Ishikawa (cell line): ENCODE data around the gene ZNF428.
A peak's percentile ranks its signal among the peaks of the same experiment; 100 is the strongest.

Experiments
- CEBPB ChIP-seq: IDR thresholded peaks from 2 replicates; pipeline ENCODE4 v1.6.1; 2012
- CREB1 ChIP-seq: IDR thresholded peaks from 2 replicates; pipeline ENCODE4 v1.6.1; 2012; ENCODE audit warnings: low read depth
- EGR1 ChIP-seq: IDR thresholded peaks from 2 replicates; pipeline ENCODE4 v1.6.1; 2012
- EP300 ChIP-seq: IDR thresholded peaks from 2 replicates; pipeline ENCODE4 v1.6.1; 2012; ENCODE audit warnings: borderline replicate concordance
- FOXM1 ChIP-seq: IDR thresholded peaks from 2 replicates; pipeline ENCODE4 v1.6.1; 2012; ENCODE audit warnings: low read depth, borderline replicate concordance
- NFIC ChIP-seq: IDR thresholded peaks from 2 replicates; pipeline ENCODE4 v1.6.1; 2012
- RAD21 ChIP-seq: IDR thresholded peaks from 2 replicates; pipeline ENCODE4 v1.6.1; 2012; ENCODE audit warnings: low read depth
- TAF1 ChIP-seq: IDR thresholded peaks from 2 replicates; pipeline ENCODE4 v1.6.1; 2012; ENCODE audit warnings: low read depth, mild to moderate bottlenecking
- TCF12 ChIP-seq: IDR thresholded peaks from 2 replicates; pipeline ENCODE4 v1.6.1; 2012; ENCODE audit warnings: low read depth
- TEAD4 ChIP-seq: IDR thresholded peaks from 2 replicates; pipeline ENCODE4 v1.6.1; 2012
- YY1 ChIP-seq: IDR thresholded peaks from 2 replicates; pipeline ENCODE4 v1.6.1; 2012; ENCODE audit warnings: low read depth
- ZBTB7A ChIP-seq: IDR thresholded peaks from 2 replicates; pipeline ENCODE4 v1.6.1; 2012; ENCODE audit warnings: low read depth
- TF ChIP-seq, protein P1 (sequence below): IDR thresholded peaks from 2 replicates; pipeline ENCODE4 v1.6.1; 2012
- TF ChIP-seq, protein P2 (sequence below): IDR thresholded peaks from 2 replicates; pipeline ENCODE4 v1.6.1; 2012; ENCODE audit warnings: low read depth, mild to moderate bottlenecking
- TF ChIP-seq, protein P3 (sequence below): IDR thresholded peaks from 2 replicates; pipeline ENCODE4 v1.6.1; 2012

ZNF428 gene

DNA sequence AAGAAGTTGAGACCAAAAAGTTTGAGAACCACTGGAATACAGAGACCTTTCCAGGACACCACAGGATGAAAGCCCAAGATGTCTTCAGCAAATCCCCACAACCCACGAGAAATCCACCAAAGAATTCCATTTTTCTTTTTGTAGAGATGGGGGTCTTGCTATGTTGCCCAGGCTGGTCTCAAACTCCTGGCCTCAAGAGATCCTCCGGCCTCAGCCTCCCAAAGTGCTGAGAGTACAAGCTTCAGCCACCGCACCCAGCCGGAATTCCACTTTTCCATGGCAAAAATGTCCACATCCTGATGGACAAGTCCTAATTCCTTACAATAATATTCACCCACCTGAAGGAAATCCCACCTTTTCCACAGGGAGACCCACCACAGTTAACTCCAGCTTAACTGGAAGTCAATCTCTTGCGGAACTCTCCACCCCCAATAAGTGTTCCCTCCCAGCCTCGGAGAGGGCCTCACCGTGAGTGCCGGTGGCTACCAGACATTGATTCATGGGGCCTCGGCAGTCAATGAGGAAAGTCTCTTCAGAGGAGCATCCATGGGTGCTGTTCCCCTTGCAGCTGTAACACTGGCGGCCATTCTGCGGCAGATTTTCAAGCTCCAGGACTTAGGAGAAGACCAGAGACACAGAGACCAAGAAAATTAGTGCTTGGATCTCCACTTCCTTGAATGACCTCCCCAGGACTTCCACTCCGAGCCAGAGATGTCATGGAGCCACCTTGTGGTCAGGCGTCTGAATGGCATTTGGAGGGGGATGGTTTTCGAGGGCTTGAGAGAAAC is 32.5 kb upstream of the ZNF428 start:
- no peak for TF ChIP-seq TCF12
- no peak for TF ChIP-seq FOXM1
- no peak for TF ChIP-seq ZBTB7A
- TF ChIP-seq, protein P1, sequence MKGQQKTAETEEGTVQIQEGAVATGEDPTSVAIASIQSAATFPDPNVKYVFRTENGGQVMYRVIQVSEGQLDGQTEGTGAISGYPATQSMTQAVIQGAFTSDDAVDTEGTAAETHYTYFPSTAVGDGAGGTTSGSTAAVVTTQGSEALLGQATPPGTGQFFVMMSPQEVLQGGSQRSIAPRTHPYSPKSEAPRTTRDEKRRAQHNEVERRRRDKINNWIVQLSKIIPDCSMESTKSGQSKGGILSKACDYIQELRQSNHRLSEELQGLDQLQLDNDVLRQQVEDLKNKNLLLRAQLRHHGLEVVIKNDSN, result no peak
- peak; percentile 89 for TF ChIP-seq RAD21
- TF ChIP-seq, protein P2, sequence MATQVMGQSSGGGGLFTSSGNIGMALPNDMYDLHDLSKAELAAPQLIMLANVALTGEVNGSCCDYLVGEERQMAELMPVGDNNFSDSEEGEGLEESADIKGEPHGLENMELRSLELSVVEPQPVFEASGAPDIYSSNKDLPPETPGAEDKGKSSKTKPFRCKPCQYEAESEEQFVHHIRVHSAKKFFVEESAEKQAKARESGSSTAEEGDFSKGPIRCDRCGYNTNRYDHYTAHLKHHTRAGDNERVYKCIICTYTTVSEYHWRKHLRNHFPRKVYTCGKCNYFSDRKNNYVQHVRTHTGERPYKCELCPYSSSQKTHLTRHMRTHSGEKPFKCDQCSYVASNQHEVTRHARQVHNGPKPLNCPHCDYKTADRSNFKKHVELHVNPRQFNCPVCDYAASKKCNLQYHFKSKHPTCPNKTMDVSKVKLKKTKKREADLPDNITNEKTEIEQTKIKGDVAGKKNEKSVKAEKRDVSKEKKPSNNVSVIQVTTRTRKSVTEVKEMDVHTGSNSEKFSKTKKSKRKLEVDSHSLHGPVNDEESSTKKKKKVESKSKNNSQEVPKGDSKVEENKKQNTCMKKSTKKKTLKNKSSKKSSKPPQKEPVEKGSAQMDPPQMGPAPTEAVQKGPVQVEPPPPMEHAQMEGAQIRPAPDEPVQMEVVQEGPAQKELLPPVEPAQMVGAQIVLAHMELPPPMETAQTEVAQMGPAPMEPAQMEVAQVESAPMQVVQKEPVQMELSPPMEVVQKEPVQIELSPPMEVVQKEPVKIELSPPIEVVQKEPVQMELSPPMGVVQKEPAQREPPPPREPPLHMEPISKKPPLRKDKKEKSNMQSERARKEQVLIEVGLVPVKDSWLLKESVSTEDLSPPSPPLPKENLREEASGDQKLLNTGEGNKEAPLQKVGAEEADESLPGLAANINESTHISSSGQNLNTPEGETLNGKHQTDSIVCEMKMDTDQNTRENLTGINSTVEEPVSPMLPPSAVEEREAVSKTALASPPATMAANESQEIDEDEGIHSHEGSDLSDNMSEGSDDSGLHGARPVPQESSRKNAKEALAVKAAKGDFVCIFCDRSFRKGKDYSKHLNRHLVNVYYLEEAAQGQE, result no peak
- TF ChIP-seq EGR1, result no peak

DNA sequence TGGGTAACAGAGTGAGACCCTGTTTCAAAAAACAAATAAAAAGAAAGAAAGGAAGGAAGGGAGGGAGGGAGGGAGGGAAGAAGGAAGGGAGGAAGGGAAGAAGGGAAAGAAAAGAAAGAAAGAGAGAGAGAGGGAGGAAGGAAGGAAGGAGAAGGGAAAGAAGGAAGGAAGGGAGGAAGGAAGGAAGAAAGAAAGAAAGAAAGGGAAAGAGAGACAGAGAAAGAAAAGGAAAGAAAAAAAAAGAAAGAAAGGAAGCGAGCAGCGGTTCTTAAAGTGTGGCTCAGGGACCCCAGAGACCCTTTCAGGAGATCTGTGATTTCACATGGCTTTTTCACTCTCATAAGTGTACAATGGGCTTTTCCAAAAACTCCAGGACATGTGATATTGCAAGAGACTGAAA is 30.1 kb upstream of the ZNF428 start:
- TF ChIP-seq EP300, result no peak
- TF ChIP-seq YY1, result no peak
- TF ChIP-seq FOXM1, result no peak
- TF ChIP-seq RAD21, result no peak
- TF ChIP-seq TEAD4, result no peak
- no peak for TF ChIP-seq TAF1
- TF ChIP-seq, protein P2, result no peak
- no peak for TF ChIP-seq NFIC
- TF ChIP-seq CREB1, result no peak
- TF ChIP-seq, protein P1, result no peak
- TF ChIP-seq, protein P3, sequence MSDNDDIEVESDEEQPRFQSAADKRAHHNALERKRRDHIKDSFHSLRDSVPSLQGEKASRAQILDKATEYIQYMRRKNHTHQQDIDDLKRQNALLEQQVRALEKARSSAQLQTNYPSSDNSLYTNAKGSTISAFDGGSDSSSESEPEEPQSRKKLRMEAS, result no peak
- TF ChIP-seq ZBTB7A, result no peak
- TF ChIP-seq TCF12, result no peak
- no peak for TF ChIP-seq CEBPB
- TF ChIP-seq EGR1, result no peak

DNA sequence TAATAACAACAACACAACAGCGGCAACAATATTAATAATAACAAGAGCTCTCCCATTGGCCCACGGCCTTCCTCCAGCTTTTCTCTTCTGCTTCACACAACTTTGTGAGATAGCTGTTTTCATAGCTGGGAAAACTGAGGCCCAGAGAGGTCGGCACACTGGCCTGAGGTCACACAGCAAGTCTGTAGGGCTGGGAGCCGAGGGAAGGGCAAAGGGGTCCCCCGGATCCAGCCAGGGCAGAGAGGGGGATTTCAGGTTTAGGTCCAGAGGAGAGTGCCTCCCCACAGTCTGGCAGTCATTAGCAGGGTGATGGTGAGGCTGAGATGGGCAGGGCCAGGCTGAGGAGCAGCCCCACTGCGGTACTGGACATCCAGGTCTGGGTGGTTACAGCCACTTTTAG is 29.2 kb upstream of the ZNF428 start:
- TF ChIP-seq YY1 (no peak), CREB1 (no peak), NFIC (no peak), TAF1 (no peak), ZBTB7A (no peak), RAD21 (no peak), TCF12 (no peak)
- TF ChIP-seq, protein P2, result no peak
- TF ChIP-seq, protein P3, result no peak

DNA sequence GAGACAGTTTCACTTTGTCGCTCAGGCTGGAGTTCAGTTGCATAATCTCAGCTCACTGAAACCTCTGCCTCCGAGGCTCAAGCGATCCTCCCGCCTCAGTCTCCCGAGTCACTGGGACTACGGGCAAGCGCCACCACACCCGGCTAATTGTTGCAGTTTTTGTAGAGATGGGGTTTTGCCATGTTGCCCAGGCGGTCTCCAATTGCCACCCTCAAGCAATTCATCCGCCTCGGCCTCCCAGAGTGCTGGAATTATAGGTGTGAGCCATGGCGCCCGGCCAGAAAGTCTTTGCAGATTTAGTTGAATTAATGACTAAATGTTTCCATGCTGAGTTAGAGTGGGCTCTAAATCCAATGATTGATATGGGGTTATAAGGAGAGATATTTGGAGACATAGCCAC is 24.8 kb upstream of the ZNF428 start:
- TF ChIP-seq RAD21 (no peak), TCF12 (no peak), NFIC (no peak), CEBPB (no peak), FOXM1 (no peak)

DNA sequence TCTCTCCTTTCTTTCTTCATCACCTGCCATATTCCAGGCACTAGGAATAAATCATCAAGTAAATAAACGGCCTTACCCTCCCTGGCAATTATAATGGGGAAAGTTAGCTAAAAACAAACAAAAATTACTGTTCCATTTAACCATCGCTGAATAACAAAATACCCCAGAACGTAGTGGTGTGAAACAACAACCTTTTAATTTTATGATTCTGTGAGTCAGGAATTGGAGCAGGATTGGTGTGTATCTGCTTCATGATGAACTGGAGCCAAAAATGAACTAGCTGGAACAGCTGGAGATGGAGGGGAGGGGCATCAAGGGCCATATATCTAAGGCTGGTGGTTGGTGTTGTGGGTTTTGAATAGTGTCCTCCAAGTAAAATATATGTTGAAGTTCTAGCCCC is 23.9 kb upstream of the ZNF428 start:
- TF ChIP-seq TAF1 (no peak), RAD21 (no peak), EP300 (no peak), TCF12 (no peak), CREB1 (no peak)
- TF ChIP-seq, protein P1, result no peak
